ENCODE measurements around the gene NID1.

GRCh38 chr1:236066054-236066453 lies 1.2 kb upstream of the NID1 start:
- TF ChIP-seq CTCF (IDR thresholded peaks at IDR 0.05; ENCODE audit: extremely low read depth in 1 of 2, insufficient read depth in 1 of 2, low read depth in 1 of 2, low read length in 2 of 2) (no peak), MYC (IDR thresholded peaks at IDR 0.05; ENCODE audit: low read depth, low read length) (no peak), POLR2AphosphoS5 (IDR thresholded peaks at IDR 0.05; ENCODE audit: insufficient read depth, low read depth, low read length) (no peak), GATA2 (IDR thresholded peaks at IDR 0.05; ENCODE audit: insufficient read depth, insufficient read length, low read depth, low read length) (no peak), MAX (IDR thresholded peaks at IDR 0.05; ENCODE audit: insufficient read depth, insufficient read length) (no peak), POLR2A (IDR thresholded peaks at IDR 0.05; ENCODE audit: low read depth, low read length) (no peak)

Data from endothelial cell of umbilical vein (primary cell).